Measurements from ENCODE around the gene RAB37.

The RAB37 gene

GRCh38 chr17:74734256-74734655, 2.8 kb upstream of the RAB37 start:
- Mint-ChIP-seq H3K4me3 (no peak overlapping the region), H3K4me1 (ENCODE audit: low read depth) (peaks cover 44% of the 10 kb centered on the region), H3K27ac (no peak overlapping the region), H3K27me3 (peaks cover 5% of the 10 kb centered on the region), H3K9me3 (no peaks in the 10 kb centered on the region), H3K36me3 (ENCODE audit: low read depth) (no peaks in the 10 kb centered on the region)

- Mint-ChIP-seq H3K9me3 (no peaks in the 10 kb centered on the region), H3K4me3 (peak overlapping the region; percentile 78), H3K27me3 (peaks cover 5% of the 10 kb centered on the region), H3K36me3 (ENCODE audit: low read depth) (no peaks in the 10 kb centered on the region), H3K27ac (peak overlapping the region; percentile 49), H3K4me1 (ENCODE audit: low read depth) (peaks cover 57% of the 10 kb centered on the region)
Observed at GRCh38 chr17:74737299-74738050, 419 bp downstream of the RAB37 start.

- Mint-ChIP-seq H3K36me3 (ENCODE audit: low read depth) (no peaks in the 10 kb centered on the region), H3K27ac (peak overlapping the region; percentile 76)
Observed at GRCh38 chr17:74738051-74738996, 1.3 kb downstream of the RAB37 start.

GRCh38 chr17:74739227-74739831, 2.3 kb downstream of the RAB37 start:
- Mint-ChIP-seq H3K27ac (peak overlapping the region; percentile 48), H3K27me3 (peaks cover 5% of the 10 kb centered on the region), H3K4me1 (ENCODE audit: low read depth) (peaks cover 75% of the 10 kb centered on the region), H3K4me3 (peak overlapping the region; percentile 78), H3K36me3 (ENCODE audit: low read depth) (no peaks in the 10 kb centered on the region), H3K9me3 (no peaks in the 10 kb centered on the region)

More at GRCh38 chr17:74738051-74738996, 1.3 kb downstream of the RAB37 start:
- H3K4me3 Mint-ChIP-seq = peak overlapping the region; percentile 78
- no peaks in the 10 kb centered on the region for H3K9me3 Mint-ChIP-seq
- peaks cover 5% of the 10 kb centered on the region for H3K27me3 Mint-ChIP-seq
- peaks cover 65% of the 10 kb centered on the region for H3K4me1 Mint-ChIP-seq (ENCODE audit: low read depth)

- H3K27me3 Mint-ChIP-seq = peaks cover 5% of the 10 kb centered on the region
- H3K36me3 Mint-ChIP-seq (ENCODE audit: low read depth) = no peaks in the 10 kb centered on the region
- H3K9me3 Mint-ChIP-seq = no peaks in the 10 kb centered on the region
- H3K4me1 Mint-ChIP-seq (ENCODE audit: low read depth) = peaks cover 82% of the 10 kb centered on the region
- H3K27ac Mint-ChIP-seq = no peak overlapping the region
- H3K4me3 Mint-ChIP-seq = no peak overlapping the region
Observed at GRCh38 chr17:74740173-74740572, 3.1 kb downstream of the RAB37 start.

GRCh38 chr17:74740641-74741387, 3.8 kb downstream of the RAB37 start:
- Mint-ChIP-seq H3K27me3 (peaks cover 5% of the 10 kb centered on the region), H3K4me3 (no peak overlapping the region), H3K9me3 (no peaks in the 10 kb centered on the region), H3K4me1 (ENCODE audit: low read depth) (peaks cover 82% of the 10 kb centered on the region), H3K36me3 (ENCODE audit: low read depth) (no peaks in the 10 kb centered on the region), H3K27ac (no peak overlapping the region)

- no peaks in the 10 kb centered on the region for H3K27me3 Mint-ChIP-seq
- peak overlapping the region; percentile 82 for H3K27ac Mint-ChIP-seq
- H3K4me1 Mint-ChIP-seq (ENCODE audit: low read depth) = peaks cover 84% of the 10 kb centered on the region
- no peak overlapping the region for H3K4me3 Mint-ChIP-seq
- H3K9me3 Mint-ChIP-seq = no peaks in the 10 kb centered on the region
- H3K36me3 Mint-ChIP-seq (ENCODE audit: low read depth) = no peaks in the 10 kb centered on the region
Observed at GRCh38 chr17:74742153-74742515, 5.1 kb downstream of the RAB37 start.

- Mint-ChIP-seq H3K4me1 (ENCODE audit: low read depth) (peaks cover 84% of the 10 kb centered on the region), H3K27ac (peak overlapping the region; percentile 82), H3K36me3 (ENCODE audit: low read depth) (no peaks in the 10 kb centered on the region), H3K4me3 (peak overlapping the region; percentile 6), H3K27me3 (no peaks in the 10 kb centered on the region), H3K9me3 (no peaks in the 10 kb centered on the region)
Observed at GRCh38 chr17:74742978-74743545, 6.0 kb downstream of the RAB37 start.

- Mint-ChIP-seq H3K4me3 (no peak overlapping the region), H3K36me3 (ENCODE audit: low read depth) (no peaks in the 10 kb centered on the region), H3K9me3 (no peaks in the 10 kb centered on the region)
Observed at GRCh38 chr17:74743755-74744154, 6.7 kb downstream of the RAB37 start.

GRCh38 chr17:74744349-74744713, 7.3 kb downstream of the RAB37 start:
- H3K4me3 Mint-ChIP-seq = no peak overlapping the region
- no peaks in the 10 kb centered on the region for H3K27me3 Mint-ChIP-seq
- no peaks in the 10 kb centered on the region for H3K9me3 Mint-ChIP-seq
- H3K4me1 Mint-ChIP-seq (ENCODE audit: low read depth) = peaks cover 71% of the 10 kb centered on the region
- no peaks in the 10 kb centered on the region for H3K36me3 Mint-ChIP-seq (ENCODE audit: low read depth)
- H3K27ac Mint-ChIP-seq = peak overlapping the region; percentile 82

More at GRCh38 chr17:74743755-74744154, 6.7 kb downstream of the RAB37 start:
- Mint-ChIP-seq H3K27ac (no peak overlapping the region), H3K4me1 (ENCODE audit: low read depth) (peaks cover 77% of the 10 kb centered on the region), H3K27me3 (no peaks in the 10 kb centered on the region)

GRCh38 chr17:74744714-74745547, 7.9 kb downstream of the RAB37 start:
- Mint-ChIP-seq H3K4me3 (no peak overlapping the region), H3K9me3 (no peaks in the 10 kb centered on the region), H3K36me3 (ENCODE audit: low read depth) (peaks cover 4% of the 10 kb centered on the region), H3K4me1 (ENCODE audit: low read depth) (peaks cover 70% of the 10 kb centered on the region), H3K27ac (peak overlapping the region; percentile 82), H3K27me3 (no peaks in the 10 kb centered on the region)

GRCh38 chr17:74745548-74746177, 8.6 kb downstream of the RAB37 start:
- Mint-ChIP-seq H3K27me3 (no peaks in the 10 kb centered on the region), H3K36me3 (ENCODE audit: low read depth) (peaks cover 8% of the 10 kb centered on the region), H3K27ac (no peak overlapping the region), H3K9me3 (no peaks in the 10 kb centered on the region), H3K4me3 (no peak overlapping the region), H3K4me1 (ENCODE audit: low read depth) (peaks cover 66% of the 10 kb centered on the region)

GRCh38 chr17:74746376-74746775, 9.3 kb downstream of the RAB37 start:
- Mint-ChIP-seq H3K9me3 (no peaks in the 10 kb centered on the region), H3K27me3 (no peaks in the 10 kb centered on the region), H3K36me3 (ENCODE audit: low read depth) (peaks cover 14% of the 10 kb centered on the region), H3K27ac (peak overlapping the region; percentile 17), H3K4me1 (ENCODE audit: low read depth) (peaks cover 66% of the 10 kb centered on the region), H3K4me3 (no peak overlapping the region)
